ENCODE results near the gene BOLA3. TPM values are rescaled to one million over a fixed set of nuclear protein-coding genes. Genes with fewer than 3 reads are reported as not detected.

Gene BOLA3
- total RNA-seq, 1 donor from 2014 or later = 35.6 TPM

DNA sequence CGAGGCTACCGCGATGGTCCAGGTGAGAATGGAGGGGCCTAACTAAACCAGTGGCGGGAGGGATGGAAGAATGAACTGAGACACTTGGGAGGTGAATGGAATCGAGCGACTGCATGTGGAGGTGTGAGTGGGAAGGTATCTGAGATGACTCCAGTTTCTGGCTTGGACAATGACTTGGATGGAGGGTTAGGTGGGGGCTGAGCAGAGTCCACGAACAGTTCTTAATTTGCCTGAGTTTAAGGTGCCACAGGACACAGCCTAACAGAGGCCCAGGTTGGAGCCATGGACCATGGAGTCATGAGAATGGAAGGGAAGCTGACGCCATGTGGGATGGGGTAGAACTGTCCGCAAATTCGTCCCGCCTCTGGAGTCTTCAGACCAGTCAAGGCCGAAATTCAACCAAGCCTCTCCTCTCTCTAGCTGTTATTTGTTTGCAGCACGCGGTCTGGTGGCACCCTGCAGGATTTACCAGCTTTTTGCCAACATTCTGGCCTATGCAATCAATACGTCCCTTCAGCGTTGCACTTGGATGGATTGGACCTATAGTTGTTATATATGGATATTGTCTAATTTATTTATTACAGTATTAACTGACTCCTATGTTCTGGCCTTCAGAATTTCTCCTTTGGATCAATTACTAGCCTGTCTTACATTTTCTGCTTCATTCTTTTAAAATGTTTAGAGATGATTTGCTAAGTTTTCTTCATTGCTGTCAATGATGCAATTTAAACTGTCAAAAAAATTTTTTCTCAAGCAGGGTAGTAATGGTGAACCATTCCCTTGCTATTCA is 940 bp upstream of the BOLA3 start:
- H3K36me3 Mint-ChIP-seq = no peaks in the 10 kb centered on the region
- no peaks in the 10 kb centered on the region for H3K9me3 Mint-ChIP-seq
- H3K4me1 Mint-ChIP-seq (ENCODE audit: unreplicated experiment) = peaks cover 8% of the 10 kb centered on the region
- H3K4me3 Mint-ChIP-seq = no peak overlapping the region
- H3K27ac Mint-ChIP-seq = no peak overlapping the region
- TF ChIP-seq, protein P1, sequence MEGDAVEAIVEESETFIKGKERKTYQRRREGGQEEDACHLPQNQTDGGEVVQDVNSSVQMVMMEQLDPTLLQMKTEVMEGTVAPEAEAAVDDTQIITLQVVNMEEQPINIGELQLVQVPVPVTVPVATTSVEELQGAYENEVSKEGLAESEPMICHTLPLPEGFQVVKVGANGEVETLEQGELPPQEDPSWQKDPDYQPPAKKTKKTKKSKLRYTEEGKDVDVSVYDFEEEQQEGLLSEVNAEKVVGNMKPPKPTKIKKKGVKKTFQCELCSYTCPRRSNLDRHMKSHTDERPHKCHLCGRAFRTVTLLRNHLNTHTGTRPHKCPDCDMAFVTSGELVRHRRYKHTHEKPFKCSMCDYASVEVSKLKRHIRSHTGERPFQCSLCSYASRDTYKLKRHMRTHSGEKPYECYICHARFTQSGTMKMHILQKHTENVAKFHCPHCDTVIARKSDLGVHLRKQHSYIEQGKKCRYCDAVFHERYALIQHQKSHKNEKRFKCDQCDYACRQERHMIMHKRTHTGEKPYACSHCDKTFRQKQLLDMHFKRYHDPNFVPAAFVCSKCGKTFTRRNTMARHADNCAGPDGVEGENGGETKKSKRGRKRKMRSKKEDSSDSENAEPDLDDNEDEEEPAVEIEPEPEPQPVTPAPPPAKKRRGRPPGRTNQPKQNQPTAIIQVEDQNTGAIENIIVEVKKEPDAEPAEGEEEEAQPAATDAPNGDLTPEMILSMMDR (conservative IDR thresholded peaks at IDR 0.05) = no peak
- no peak for DNase-seq (ENCODE audit: extremely low spot score, unreplicated experiment)
- no peaks in the 10 kb centered on the region for H3K27me3 Mint-ChIP-seq

DNA sequence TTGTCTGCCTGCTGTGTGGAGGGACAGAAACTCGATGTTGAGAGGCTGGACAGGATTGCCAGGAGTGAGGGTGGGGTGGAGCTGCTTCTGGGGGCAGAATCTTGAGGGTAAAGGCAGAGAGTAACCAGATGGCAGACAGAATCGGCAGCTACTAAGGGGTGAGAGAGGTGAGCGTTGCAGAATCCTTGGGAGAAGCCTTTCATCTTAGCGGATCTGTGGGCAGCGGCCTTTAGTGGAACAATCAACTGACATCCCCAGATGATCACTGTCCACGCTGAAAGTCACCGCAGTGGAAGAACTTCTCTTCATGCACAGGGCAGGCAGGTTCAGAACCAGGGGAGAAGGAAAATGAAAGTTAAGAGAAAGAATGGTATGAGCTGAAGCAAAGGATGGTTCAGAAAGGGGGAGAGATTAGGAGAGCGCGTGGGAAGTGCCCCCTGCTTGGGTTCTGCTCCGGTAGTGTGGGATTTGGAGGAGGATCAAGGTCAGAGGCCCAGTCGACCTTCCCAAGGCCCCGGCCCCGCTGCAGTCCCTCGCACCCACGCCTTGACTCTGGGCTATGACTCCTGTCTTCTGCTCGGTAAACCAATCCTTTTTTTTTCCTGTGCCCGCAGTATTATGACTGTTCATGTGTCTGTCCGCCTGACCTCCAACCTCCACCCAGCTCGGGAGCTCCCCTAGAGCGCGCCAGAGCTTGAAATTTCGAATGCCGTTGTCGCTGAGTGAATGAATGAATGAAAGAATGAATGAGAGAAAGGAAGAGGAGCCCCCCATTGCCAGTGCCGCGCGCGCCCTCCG is 584 bp downstream of the BOLA3 start:
- no peaks in the 10 kb centered on the region for H3K9me3 Mint-ChIP-seq
- TF ChIP-seq, protein P1 (conservative IDR thresholded peaks at IDR 0.05) = no peak
- no peaks in the 10 kb centered on the region for H3K27me3 Mint-ChIP-seq
- peaks cover 8% of the 10 kb centered on the region for H3K4me1 Mint-ChIP-seq (ENCODE audit: unreplicated experiment)
- no peak for DNase-seq (ENCODE audit: extremely low spot score, unreplicated experiment)
- no peak overlapping the region for H3K4me3 Mint-ChIP-seq
- peaks cover 3% of the 10 kb centered on the region for H3K36me3 Mint-ChIP-seq
- H3K27ac Mint-ChIP-seq = no peak overlapping the region

DNA sequence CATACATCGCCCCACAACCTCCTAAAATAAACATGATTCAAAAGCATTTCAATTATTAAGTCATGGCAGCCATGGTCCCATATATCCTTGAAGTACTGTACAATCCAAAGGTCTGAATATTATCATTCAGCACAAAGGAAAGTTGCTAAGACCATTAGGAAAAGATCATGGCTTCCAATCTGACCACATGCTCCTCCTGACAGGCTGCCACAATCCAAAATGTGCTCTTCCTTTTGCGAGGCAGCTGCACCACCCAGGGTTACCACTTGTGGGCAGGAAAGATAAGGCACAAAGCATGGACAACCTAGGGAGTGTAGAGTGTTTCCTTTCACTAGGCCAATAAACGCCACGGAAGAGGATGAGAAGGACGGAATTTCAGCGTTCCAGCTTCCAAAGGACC is 5.4 kb downstream of the BOLA3 start:
- Mint-ChIP-seq H3K27me3 (no peaks in the 10 kb centered on the region), H3K9me3 (no peaks in the 10 kb centered on the region), H3K4me3 (no peak overlapping the region), H3K27ac (no peak overlapping the region), H3K4me1 (ENCODE audit: unreplicated experiment) (peaks cover 4% of the 10 kb centered on the region), H3K36me3 (peaks cover 5% of the 10 kb centered on the region)
- no peak for DNase-seq (ENCODE audit: extremely low spot score, unreplicated experiment)
- TF ChIP-seq, protein P1 (conservative IDR thresholded peaks at IDR 0.05) = peak; percentile 57

DNA sequence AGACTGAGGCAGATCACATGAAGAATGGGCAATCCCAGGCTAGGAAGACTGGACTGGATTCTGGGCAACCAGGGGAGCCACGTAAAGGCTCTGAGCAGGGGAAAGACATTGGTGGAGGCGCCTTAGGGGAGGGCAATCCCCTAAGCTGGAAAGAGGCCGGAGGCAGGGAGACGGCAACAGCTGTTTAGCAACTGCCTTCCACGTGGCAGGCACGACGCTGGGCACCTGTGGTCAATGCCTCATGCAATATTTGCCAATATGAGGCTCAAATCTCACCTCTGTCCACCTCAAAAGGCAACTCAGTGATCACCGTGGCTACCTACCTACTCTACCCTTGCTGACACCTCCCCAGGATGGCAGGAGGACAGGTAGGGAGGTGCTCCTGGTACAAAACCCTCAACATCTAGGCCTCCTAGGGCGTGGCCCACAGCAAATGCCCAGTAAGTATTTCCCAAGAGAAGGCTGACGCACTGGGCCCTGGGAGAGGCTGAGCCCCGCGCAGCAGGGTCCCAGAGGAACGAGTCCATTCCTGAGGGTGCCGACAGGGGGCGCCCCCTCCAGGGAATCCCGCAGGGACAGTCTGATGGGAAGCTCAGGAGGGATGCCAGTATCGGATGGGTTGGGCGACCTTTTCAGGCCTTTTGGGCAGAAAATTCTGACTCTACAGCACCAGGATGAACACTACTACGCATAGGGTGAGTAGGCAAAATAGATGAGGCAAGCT is 8.9 kb downstream of the BOLA3 start:
- Mint-ChIP-seq H3K4me1 (ENCODE audit: unreplicated experiment) (no peaks in the 10 kb centered on the region), H3K36me3 (peaks cover 11% of the 10 kb centered on the region), H3K27ac (no peak overlapping the region), H3K27me3 (no peaks in the 10 kb centered on the region), H3K9me3 (no peaks in the 10 kb centered on the region), H3K4me3 (no peak overlapping the region)
- TF ChIP-seq, protein P1 (conservative IDR thresholded peaks at IDR 0.05) = peak; percentile 45
- DNase-seq (ENCODE audit: extremely low spot score, unreplicated experiment) = no peak

DNA sequence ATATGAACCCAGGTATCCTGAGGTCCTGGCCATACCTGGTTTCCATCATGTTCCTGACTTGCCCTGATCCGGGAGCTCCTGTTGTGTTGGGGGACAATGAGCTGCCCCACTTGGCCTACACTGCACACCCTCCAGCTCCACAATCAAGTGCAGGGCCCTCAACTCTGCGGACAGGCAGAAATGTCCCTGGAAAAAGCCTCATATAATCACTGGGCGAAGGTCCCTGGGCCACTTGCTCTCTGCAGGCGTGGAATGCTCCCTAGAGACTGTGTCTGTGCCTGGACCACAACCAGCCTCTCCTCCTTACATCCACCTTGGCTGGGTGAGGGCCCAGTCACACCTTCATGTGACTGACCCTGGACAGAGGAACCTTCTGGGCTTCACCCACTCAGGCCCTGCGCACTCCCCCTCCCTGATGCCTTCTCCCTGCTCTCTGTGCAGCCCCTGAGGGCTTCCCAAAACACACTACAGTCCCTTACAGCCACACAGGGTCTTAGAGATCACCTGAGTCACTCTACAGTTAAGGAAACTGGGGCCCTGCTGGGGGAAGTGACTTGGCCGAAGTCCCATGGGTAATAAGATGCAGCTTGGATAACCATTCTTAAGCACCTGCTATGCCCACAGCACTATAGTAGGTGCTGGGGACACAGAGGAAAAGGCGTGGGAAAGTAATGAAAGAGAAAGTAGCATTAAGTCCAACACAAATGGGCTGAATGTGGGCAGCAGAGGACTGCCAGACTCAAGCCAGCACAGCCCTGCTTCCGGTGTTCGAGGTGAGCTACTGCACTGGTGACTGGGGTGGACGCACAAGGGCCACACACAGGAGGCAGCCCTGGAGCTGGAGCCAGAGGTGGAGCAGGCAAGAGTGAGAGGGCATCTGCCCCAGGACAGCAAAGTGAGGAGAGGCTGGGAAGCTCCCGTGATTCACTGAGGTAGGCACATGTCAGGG is 9.8 kb downstream of the BOLA3 start:
- Mint-ChIP-seq H3K27me3 (no peaks in the 10 kb centered on the region), H3K4me3 (no peak overlapping the region), H3K36me3 (peaks cover 15% of the 10 kb centered on the region), H3K4me1 (ENCODE audit: unreplicated experiment) (no peaks in the 10 kb centered on the region), H3K27ac (no peak overlapping the region), H3K9me3 (no peaks in the 10 kb centered on the region)
- no peak for DNase-seq (ENCODE audit: extremely low spot score, unreplicated experiment)
- TF ChIP-seq, protein P1 (conservative IDR thresholded peaks at IDR 0.05) = no peak

Measured in type B pancreatic cell (in vitro differentiated cells).